CD4-positive, CD25-positive, alpha-beta regulatory T cell (primary cell): ENCODE data around the gene OTULINL. TPM values are rescaled to one million over a fixed set of nuclear protein-coding genes. Genes with fewer than 3 reads are reported as not detected.
A peak's percentile ranks its signal among the peaks of the same experiment; 100 is the strongest.

Source experiments
- ATAC-seq, 2 donors: fragments of 150-1000 bp; cut with Tn5 transposase; one replicate each; pipeline ENCODE4 v1.10.0; 2021; ENCODE audit warnings: low read depth in 2 of 2, moderate number of reproducible peaks in 2 of 2, moderate library complexity in 1 of 2
- DNase-seq, 3 donors: peaks; one replicate each; pipeline versions ENCODE4 v3.0.0 to v3.0.0-alpha.2; 2012 to 2022; ENCODE audit warnings: mixed read lengths in 1 of 3
- H3K27ac ChIP-seq: one replicate; pipeline ENCODE4 v1.7.0; 2013; ENCODE audit warnings: mild to moderate bottlenecking, low read length; ENCODE audit not compliant: insufficient read depth, poor library complexity, severe bottlenecking
- H3K27me3 ChIP-seq: one replicate; pipeline ENCODE4 v1.7.0; 2013; ENCODE audit warnings: low read length; ENCODE audit not compliant: control insufficient read depth, insufficient read depth
- H3K36me3 ChIP-seq: one replicate; pipeline ENCODE4 v1.7.0; 2013; ENCODE audit warnings: mild to moderate bottlenecking, low read length, moderate library complexity; ENCODE audit not compliant: control insufficient read depth, insufficient read depth
- H3K4me1 ChIP-seq: 2 replicates; pipeline ENCODE4 v1.7.0; 2013; ENCODE audit warnings: mild to moderate bottlenecking, low read length; ENCODE audit not compliant: insufficient read depth, control insufficient read depth, poor library complexity, severe bottlenecking
- H3K4me3 ChIP-seq: one replicate; pipeline ENCODE4 v1.7.0; 2013; ENCODE audit warnings: low read depth, mild to moderate bottlenecking, low read length, moderate library complexity
- H3K9me3 ChIP-seq, 2 experiments: 1 replicate in 1 of 2; 2 replicates in 1 of 2; pipeline ENCODE4 v1.7.0; 2013; ENCODE audit warnings: low read length in 2 of 2, mild to moderate bottlenecking in 1 of 2, moderate library complexity in 1 of 2; ENCODE audit not compliant: control insufficient read depth in 2 of 2
- H3K27ac Mint-ChIP-seq, 3 donors: one replicate each; pipeline ENCODE4 v1.8.0; 2020 to 2022; ENCODE audit warnings: mild to moderate bottlenecking in 3 of 3, mixed read lengths in 3 of 3, moderate library complexity in 2 of 3
- H3K27me3 Mint-ChIP-seq: one replicate; pipeline ENCODE4 v1.8.0; 2022; ENCODE audit warnings: mild to moderate bottlenecking, mixed read lengths
- H3K36me3 Mint-ChIP-seq: one replicate; pipeline ENCODE4 v1.8.0; 2020; ENCODE audit warnings: mixed read lengths
- H3K4me1 Mint-ChIP-seq, 4 donors: one replicate each; pipeline ENCODE4 v1.8.0; 2020 to 2022; ENCODE audit warnings: mixed read lengths in 4 of 4, mild to moderate bottlenecking in 1 of 4
- H3K4me3 Mint-ChIP-seq, 4 donors: one replicate each; pipeline ENCODE4 v1.8.0; 2020 to 2022; ENCODE audit warnings: mild to moderate bottlenecking in 4 of 4, mixed read lengths in 4 of 4, moderate library complexity in 3 of 4
- H3K9me3 Mint-ChIP-seq, 7 donors: one replicate each; pipeline ENCODE4 v1.8.0; 2020 to 2022; ENCODE audit warnings: mixed read lengths in 7 of 7, mild to moderate bottlenecking in 3 of 7, moderate library complexity in 2 of 7
- polyA plus RNA-seq, 4 donors: library from polyadenylated mRNA; unstranded; fragments of 300-500 nt; fragmentation: Illumina TruSeq; gene quantifications; one replicate each; pipeline ENCODE4 v1.2.3, GENCODE V29; 2021
- total RNA-seq: library from RNA; stranded (reverse); gene quantifications from one replicate; pipeline ENCODE4 v1.2.3, GENCODE V29; 2022

OTULINL gene
- total and polyA plus RNA-seq, 5 donors from 2014 or later, result 41.5 to 69.4 (median 49.9) TPM

GRCh38 chr5:14627270-14627669 is 45.7 kb downstream of the OTULINL start:
- no peaks in the 10 kb centered on the region for H3K9me3 ChIP-seq
- H3K36me3 ChIP-seq, result no peaks in the 10 kb centered on the region
- H3K27ac ChIP-seq, result no peak overlapping the region
- Mint-ChIP-seq H3K4me1 (peaks cover 0 to 9% (median 0%) of the 10 kb centered on the region in 4 donors), H3K27ac (no peak overlapping the region), H3K36me3 (no peaks in the 10 kb centered on the region), H3K9me3 (peaks cover 0 to 6% (median 4%) of the 10 kb centered on the region in 7 donors), H3K27me3 (peaks cover 4% of the 10 kb centered on the region), H3K4me3 (no peak overlapping the region)
- no peaks in the 10 kb centered on the region for H3K27me3 ChIP-seq
- H3K4me3 ChIP-seq, result no peak overlapping the region
- DNase-seq (no peak), ATAC-seq (no peak)
- H3K4me1 ChIP-seq, result no peaks in the 10 kb centered on the region

- no peaks in the 10 kb centered on the region for H3K36me3 Mint-ChIP-seq
- H3K4me1 Mint-ChIP-seq, result peaks cover 0 to 9% (median 0%) of the 10 kb centered on the region in 4 donors
- Histone ChIP-seq H3K27me3 (no peaks in the 10 kb centered on the region), H3K4me1 (no peaks in the 10 kb centered on the region), H3K4me3 (no peak overlapping the region), H3K27ac (no peak overlapping the region), H3K9me3 (no peaks in the 10 kb centered on the region), H3K36me3 (no peaks in the 10 kb centered on the region)
- no peak overlapping the region for H3K27ac Mint-ChIP-seq
- peaks cover 0 to 6% (median 4%) of the 10 kb centered on the region in 7 donors for H3K9me3 Mint-ChIP-seq
- ATAC-seq, result no peak
- peak; percentile 18 to 69 (median 53) for DNase-seq
- peaks cover 7% of the 10 kb centered on the region for H3K27me3 Mint-ChIP-seq
- no peak overlapping the region for H3K4me3 Mint-ChIP-seq
These were observed 46.8 kb downstream of the OTULINL start for GRCh38 chr5:14628346-14628745.

- Mint-ChIP-seq H3K36me3 (no peaks in the 10 kb centered on the region), H3K4me3 (no peak overlapping the region), H3K27me3 (peaks cover 9% of the 10 kb centered on the region), H3K4me1 (peaks cover 0 to under 1% (median 0%) of the 10 kb centered on the region in 4 donors), H3K27ac (no peak overlapping the region), H3K9me3 (peaks cover 0 to 6% (median 4%) of the 10 kb centered on the region in 7 donors)
- DNase-seq (no peak), ATAC-seq (no peak)
- Histone ChIP-seq H3K4me3 (no peak overlapping the region), H3K27ac (no peak overlapping the region), H3K27me3 (no peaks in the 10 kb centered on the region), H3K9me3 (no peaks in the 10 kb centered on the region), H3K4me1 (no peaks in the 10 kb centered on the region), H3K36me3 (no peaks in the 10 kb centered on the region)
These were observed 49.1 kb downstream of the OTULINL start for GRCh38 chr5:14630671-14631070.

- Mint-ChIP-seq H3K36me3 (no peaks in the 10 kb centered on the region), H3K27ac (no peak overlapping the region), H3K4me1 (no peaks in the 10 kb centered on the region), H3K27me3 (peaks cover 23% of the 10 kb centered on the region), H3K4me3 (no peak overlapping the region), H3K9me3 (peaks cover 0 to 1% (median 0%) of the 10 kb centered on the region in 7 donors)
- no peak overlapping the region for H3K4me3 ChIP-seq
- no peak for ATAC-seq
- H3K27ac ChIP-seq, result no peak overlapping the region
- H3K27me3 ChIP-seq, result peaks cover 3% of the 10 kb centered on the region
- no peaks in the 10 kb centered on the region for H3K36me3 ChIP-seq
- no peak for DNase-seq
- no peaks in the 10 kb centered on the region for H3K9me3 ChIP-seq
- H3K4me1 ChIP-seq, result no peaks in the 10 kb centered on the region
These were observed 54.1 kb downstream of the OTULINL start for GRCh38 chr5:14635656-14636055.

GRCh38 chr5:14640765-14641164 is 59.2 kb downstream of the OTULINL start:
- Histone ChIP-seq H3K36me3 (no peaks in the 10 kb centered on the region), H3K4me3 (no peak overlapping the region)

GRCh38 chr5:14644623-14645237 is 63.1 kb downstream of the OTULINL start:
- Histone ChIP-seq H3K27ac (no peak overlapping the region), H3K36me3 (no peaks in the 10 kb centered on the region), H3K4me1 (peaks cover 4% of the 10 kb centered on the region), H3K27me3 (peaks cover under 1% of the 10 kb centered on the region), H3K4me3 (no peak overlapping the region), H3K9me3 (no peaks in the 10 kb centered on the region)
- Mint-ChIP-seq H3K4me1 (peaks cover 0 to 4% (median 0%) of the 10 kb centered on the region in 4 donors), H3K27ac (no peak overlapping the region), H3K4me3 (no peak overlapping the region), H3K36me3 (no peaks in the 10 kb centered on the region), H3K9me3 (peaks cover 0 to 2% (median 0%) of the 10 kb centered on the region in 7 donors), H3K27me3 (peaks cover 36% of the 10 kb centered on the region)
- no peak for ATAC-seq
- DNase-seq, result no peak

More at GRCh38 chr5:14640765-14641164, 59.2 kb downstream of the OTULINL start:
- ATAC-seq, result no peak
- Histone ChIP-seq H3K27ac (no peak overlapping the region), H3K27me3 (peaks cover 3% of the 10 kb centered on the region), H3K9me3 (no peaks in the 10 kb centered on the region), H3K4me1 (no peaks in the 10 kb centered on the region)
- Mint-ChIP-seq H3K4me3 (no peak overlapping the region), H3K27me3 (peaks cover 37% of the 10 kb centered on the region), H3K27ac (no peak overlapping the region), H3K9me3 (peaks cover 0 to 2% (median 0%) of the 10 kb centered on the region in 7 donors), H3K4me1 (no peaks in the 10 kb centered on the region), H3K36me3 (no peaks in the 10 kb centered on the region)
- DNase-seq, result no peak

GRCh38 chr5:14650052-14650451 is 68.5 kb downstream of the OTULINL start:
- no peaks in the 10 kb centered on the region for H3K9me3 Mint-ChIP-seq
- Histone ChIP-seq H3K27me3 (peaks cover 3% of the 10 kb centered on the region), H3K4me3 (no peak overlapping the region), H3K4me1 (peaks cover 4% of the 10 kb centered on the region), H3K36me3 (no peaks in the 10 kb centered on the region), H3K27ac (no peak overlapping the region), H3K9me3 (no peaks in the 10 kb centered on the region)
- no peaks in the 10 kb centered on the region for H3K36me3 Mint-ChIP-seq
- H3K27ac Mint-ChIP-seq, result no peak overlapping the region
- DNase-seq (no peak), ATAC-seq (no peak)
- no peak overlapping the region for H3K4me3 Mint-ChIP-seq
- peaks cover 0 to 5% (median 2%) of the 10 kb centered on the region in 4 donors for H3K4me1 Mint-ChIP-seq
- H3K27me3 Mint-ChIP-seq, result peaks cover 22% of the 10 kb centered on the region

- Mint-ChIP-seq H3K27ac (no peak overlapping the region), H3K4me1 (peaks cover 5 to 15% (median 6%) of the 10 kb centered on the region in 4 donors), H3K27me3 (peaks cover 10% of the 10 kb centered on the region), H3K4me3 (no peak overlapping the region), H3K9me3 (no peaks in the 10 kb centered on the region), H3K36me3 (no peaks in the 10 kb centered on the region)
- Histone ChIP-seq H3K27me3 (no peaks in the 10 kb centered on the region), H3K36me3 (no peaks in the 10 kb centered on the region), H3K4me1 (peaks cover 5% of the 10 kb centered on the region), H3K4me3 (no peak overlapping the region), H3K9me3 (no peaks in the 10 kb centered on the region), H3K27ac (no peak overlapping the region)
- DNase-seq (no peak), ATAC-seq (no peak)
These were observed 73.7 kb downstream of the OTULINL start for GRCh38 chr5:14655146-14655741.
